ENCODE results near the gene CHAT.

DNA sequence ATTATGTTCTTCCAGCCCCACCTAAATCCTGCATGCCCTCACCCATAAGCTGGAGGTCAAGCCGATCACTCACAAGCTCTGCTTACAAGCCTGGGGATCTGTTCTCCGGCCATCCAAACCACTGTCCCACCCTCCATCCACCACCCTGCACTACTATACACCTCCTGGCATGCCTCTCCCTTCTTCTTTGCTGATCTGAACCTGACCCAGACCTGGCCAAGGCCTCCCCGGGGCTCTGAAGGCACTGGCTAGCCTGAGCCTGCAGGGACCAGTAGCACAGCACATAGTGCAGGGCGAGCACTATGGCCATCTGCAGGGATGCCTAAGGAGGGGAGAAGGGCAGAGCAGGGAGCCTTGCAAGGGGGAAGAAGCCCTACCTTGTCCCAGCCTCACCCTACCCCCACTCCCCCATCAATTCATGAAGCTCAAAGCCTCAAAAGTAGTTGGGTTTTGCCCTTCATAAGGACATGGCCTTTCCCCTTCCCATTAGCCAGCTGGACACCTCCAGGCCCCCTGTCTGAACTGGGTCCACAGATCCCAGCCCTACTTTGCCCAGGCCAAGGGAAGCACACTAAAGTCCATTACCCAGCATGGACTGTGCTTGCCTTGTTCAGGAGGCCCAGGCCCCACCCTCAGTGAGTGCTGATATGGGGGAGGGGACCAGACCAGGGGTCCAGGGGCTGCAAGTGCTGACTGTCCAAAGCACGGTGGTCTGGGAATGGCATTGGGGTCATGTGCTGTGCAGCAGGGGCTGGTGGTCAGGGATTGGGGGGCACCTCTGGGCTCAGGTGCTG, 29.6 kb downstream of the CHAT start:
- TF ChIP-seq, protein P1, sequence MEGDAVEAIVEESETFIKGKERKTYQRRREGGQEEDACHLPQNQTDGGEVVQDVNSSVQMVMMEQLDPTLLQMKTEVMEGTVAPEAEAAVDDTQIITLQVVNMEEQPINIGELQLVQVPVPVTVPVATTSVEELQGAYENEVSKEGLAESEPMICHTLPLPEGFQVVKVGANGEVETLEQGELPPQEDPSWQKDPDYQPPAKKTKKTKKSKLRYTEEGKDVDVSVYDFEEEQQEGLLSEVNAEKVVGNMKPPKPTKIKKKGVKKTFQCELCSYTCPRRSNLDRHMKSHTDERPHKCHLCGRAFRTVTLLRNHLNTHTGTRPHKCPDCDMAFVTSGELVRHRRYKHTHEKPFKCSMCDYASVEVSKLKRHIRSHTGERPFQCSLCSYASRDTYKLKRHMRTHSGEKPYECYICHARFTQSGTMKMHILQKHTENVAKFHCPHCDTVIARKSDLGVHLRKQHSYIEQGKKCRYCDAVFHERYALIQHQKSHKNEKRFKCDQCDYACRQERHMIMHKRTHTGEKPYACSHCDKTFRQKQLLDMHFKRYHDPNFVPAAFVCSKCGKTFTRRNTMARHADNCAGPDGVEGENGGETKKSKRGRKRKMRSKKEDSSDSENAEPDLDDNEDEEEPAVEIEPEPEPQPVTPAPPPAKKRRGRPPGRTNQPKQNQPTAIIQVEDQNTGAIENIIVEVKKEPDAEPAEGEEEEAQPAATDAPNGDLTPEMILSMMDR (IDR thresholded peaks at IDR 0.05): no peak
- TF ChIP-seq POLR2A (IDR thresholded peaks at IDR 0.05): no peak
